Measurements from ENCODE around the gene LLGL2.
A peak's percentile ranks its signal among the peaks of the same experiment; 100 is the strongest.

The LLGL2 gene

GRCh38 chr17:75509528-75510258, 15.8 kb upstream of the LLGL2 start:
- Mint-ChIP-seq H3K9me3 (no peaks in the 10 kb centered on the region), H3K4me1 (ENCODE audit: low read depth) (peaks cover 2% of the 10 kb centered on the region), H3K27me3 (peaks cover 3% of the 10 kb centered on the region), H3K36me3 (ENCODE audit: low read depth) (no peaks in the 10 kb centered on the region), H3K27ac (no peak overlapping the region), H3K4me3 (no peak overlapping the region)
- no peak for DNase-seq

- peaks cover 3% of the 10 kb centered on the region for H3K4me1 Mint-ChIP-seq (ENCODE audit: low read depth)
- H3K27me3 Mint-ChIP-seq, result peaks cover 3% of the 10 kb centered on the region
- DNase-seq, result no peak
- H3K9me3 Mint-ChIP-seq, result no peaks in the 10 kb centered on the region
- H3K36me3 Mint-ChIP-seq (ENCODE audit: low read depth), result no peaks in the 10 kb centered on the region
- H3K27ac Mint-ChIP-seq, result no peak overlapping the region
- no peak overlapping the region for H3K4me3 Mint-ChIP-seq
These were observed 14.3 kb upstream of the LLGL2 start for GRCh38 chr17:75511270-75511609.

GRCh38 chr17:75511610-75512575, 13.6 kb upstream of the LLGL2 start:
- no peak for DNase-seq
- no peaks in the 10 kb centered on the region for H3K36me3 Mint-ChIP-seq (ENCODE audit: low read depth)
- no peak overlapping the region for H3K4me3 Mint-ChIP-seq
- peaks cover 3% of the 10 kb centered on the region for H3K4me1 Mint-ChIP-seq (ENCODE audit: low read depth)
- H3K27ac Mint-ChIP-seq, result no peak overlapping the region
- H3K27me3 Mint-ChIP-seq, result peaks cover 3% of the 10 kb centered on the region
- H3K9me3 Mint-ChIP-seq, result no peaks in the 10 kb centered on the region

- peaks cover 14% of the 10 kb centered on the region for H3K4me1 Mint-ChIP-seq (ENCODE audit: low read depth)
- no peak overlapping the region for H3K4me3 Mint-ChIP-seq
- no peak overlapping the region for H3K27ac Mint-ChIP-seq
- DNase-seq, result no peak
- H3K36me3 Mint-ChIP-seq (ENCODE audit: low read depth), result peaks cover 8% of the 10 kb centered on the region
- no peaks in the 10 kb centered on the region for H3K9me3 Mint-ChIP-seq
- H3K27me3 Mint-ChIP-seq, result peaks cover 3% of the 10 kb centered on the region
These were observed 12.4 kb upstream of the LLGL2 start for GRCh38 chr17:75512926-75513640.

GRCh38 chr17:75513641-75514000, 11.9 kb upstream of the LLGL2 start:
- Mint-ChIP-seq H3K36me3 (ENCODE audit: low read depth) (peaks cover 14% of the 10 kb centered on the region), H3K4me1 (ENCODE audit: low read depth) (peaks cover 19% of the 10 kb centered on the region), H3K27me3 (peaks cover 3% of the 10 kb centered on the region), H3K4me3 (no peak overlapping the region), H3K27ac (no peak overlapping the region), H3K9me3 (no peaks in the 10 kb centered on the region)
- DNase-seq, result no peak

GRCh38 chr17:75514299-75514918, 11.1 kb upstream of the LLGL2 start:
- peak overlapping the region; percentile 65 for H3K4me3 Mint-ChIP-seq
- peaks cover 26% of the 10 kb centered on the region for H3K4me1 Mint-ChIP-seq (ENCODE audit: low read depth)
- H3K27ac Mint-ChIP-seq, result no peak overlapping the region
- DNase-seq, result peak; percentile 42
- H3K36me3 Mint-ChIP-seq (ENCODE audit: low read depth), result peaks cover 22% of the 10 kb centered on the region
- H3K9me3 Mint-ChIP-seq, result no peaks in the 10 kb centered on the region
- peaks cover 3% of the 10 kb centered on the region for H3K27me3 Mint-ChIP-seq

- peak overlapping the region; percentile 79 for H3K4me3 Mint-ChIP-seq
- H3K27me3 Mint-ChIP-seq, result peaks cover 3% of the 10 kb centered on the region
- H3K27ac Mint-ChIP-seq, result no peak overlapping the region
- peaks cover 26% of the 10 kb centered on the region for H3K4me1 Mint-ChIP-seq (ENCODE audit: low read depth)
- DNase-seq, result no peak
- H3K9me3 Mint-ChIP-seq, result no peaks in the 10 kb centered on the region
- H3K36me3 Mint-ChIP-seq (ENCODE audit: low read depth), result peaks cover 26% of the 10 kb centered on the region
These were observed 10.5 kb upstream of the LLGL2 start for GRCh38 chr17:75514919-75515495.

GRCh38 chr17:75515496-75516254, 9.8 kb upstream of the LLGL2 start, which contains the start of gene CASKIN2:
Gene CASKIN2 (minus strand): TSS chr17:75515537. CDS start chr17:75513804, 1,733 bp downstream.
- H3K27me3 Mint-ChIP-seq, result peaks cover 3% of the 10 kb centered on the region
- H3K27ac Mint-ChIP-seq, result peak within 1 kb of the TSS; percentile 44
- peaks cover 26% of the 10 kb centered on the region for H3K4me1 Mint-ChIP-seq (ENCODE audit: low read depth)
- peaks cover 28% of the 10 kb centered on the region for H3K36me3 Mint-ChIP-seq (ENCODE audit: low read depth)
- peak; percentile 93 for DNase-seq
- peak within 1 kb of the TSS; percentile 79 for H3K4me3 Mint-ChIP-seq
- no peaks in the 10 kb centered on the region for H3K9me3 Mint-ChIP-seq

- Mint-ChIP-seq H3K27ac (peak within 1 kb of the TSS; percentile 70), H3K36me3 (ENCODE audit: low read depth) (peaks cover 34% of the 10 kb centered on the region), H3K9me3 (no peaks in the 10 kb centered on the region), H3K4me1 (ENCODE audit: low read depth) (peaks cover 26% of the 10 kb centered on the region), H3K4me3 (peak within 1 kb of the TSS; percentile 90), H3K27me3 (peaks cover 3% of the 10 kb centered on the region)
- peak; percentile 97 for DNase-seq
These were observed 9.3 kb upstream of the LLGL2 start, which contains the start of gene TSEN54 for GRCh38 chr17:75516255-75516618. Gene TSEN54 (plus strand): TSS chr17:75516528. CDS start chr17:75516561, 33 bp downstream.

- Mint-ChIP-seq H3K27me3 (peaks cover 3% of the 10 kb centered on the region), H3K9me3 (no peaks in the 10 kb centered on the region), H3K27ac (peak overlapping the region; percentile 70), H3K4me1 (ENCODE audit: low read depth) (peaks cover 26% of the 10 kb centered on the region), H3K36me3 (ENCODE audit: low read depth) (peaks cover 37% of the 10 kb centered on the region), H3K4me3 (peak overlapping the region; percentile 90)
- DNase-seq, result peak; percentile 75
These were observed 8.7 kb upstream of the LLGL2 start for GRCh38 chr17:75516619-75517296.

- H3K27ac Mint-ChIP-seq, result peak overlapping the region; percentile 70
- peak overlapping the region; percentile 90 for H3K4me3 Mint-ChIP-seq
- peak; percentile 51 for DNase-seq
- peaks cover 26% of the 10 kb centered on the region for H3K4me1 Mint-ChIP-seq (ENCODE audit: low read depth)
- H3K27me3 Mint-ChIP-seq, result peaks cover 3% of the 10 kb centered on the region
- H3K36me3 Mint-ChIP-seq (ENCODE audit: low read depth), result peaks cover 43% of the 10 kb centered on the region
- no peaks in the 10 kb centered on the region for H3K9me3 Mint-ChIP-seq
These were observed 8.1 kb upstream of the LLGL2 start for GRCh38 chr17:75517297-75517865.

GRCh38 chr17:75518201-75518600, 7.3 kb upstream of the LLGL2 start:
- no peak for DNase-seq
- peak overlapping the region; percentile 70 for H3K27ac Mint-ChIP-seq
- H3K36me3 Mint-ChIP-seq (ENCODE audit: low read depth), result peaks cover 50% of the 10 kb centered on the region
- no peaks in the 10 kb centered on the region for H3K9me3 Mint-ChIP-seq
- H3K4me1 Mint-ChIP-seq (ENCODE audit: low read depth), result peaks cover 26% of the 10 kb centered on the region
- peaks cover 3% of the 10 kb centered on the region for H3K27me3 Mint-ChIP-seq
- H3K4me3 Mint-ChIP-seq, result peak overlapping the region; percentile 90
